Left ventricle myocardium superior (tissue), 1 donor: ENCODE data around the gene COL20A1. TPM values are rescaled to one million over a fixed set of nuclear protein-coding genes. Genes with fewer than 3 reads are reported as not detected.
A peak's percentile ranks its signal among the peaks of the same experiment; 100 is the strongest.
"Not testable (repeated sequence)": the region's sequence is repeated elsewhere in the genome, so short reads cannot be mapped to it uniquely, and the experiment has no call there.

ENCODE experiments used
- ATAC-seq: fragments of 200-7000 bp; cut with Tn5 transposase; one replicate; pipeline ENCODE4 v1.9.1; 2020; ENCODE audit warnings: mild to moderate bottlenecking, moderate library complexity
- DNase-seq: peaks from one replicate; pipeline ENCODE4 v3.0.0-alpha.2; 2020
- intact Hi-C: fragments of 100-400 bp; cut with micrococcal nuclease; formaldehyde crosslinking; loops from one replicate; pipeline ENCODE4 v1.11.0; 2022
- total RNA-seq: library from RNA; stranded (reverse); fragmentation: NEBNext Ultra II Directional; extraction: Animal tissue kit (Norgen Biotek cat#: 25700); gene quantifications from one replicate; pipeline ENCODE4 v1.2.1, GENCODE V29; 2021
- donor health status: DM: no; HTN: yes; CAD: no; lungs with severe emphysema.

COL20A1 gene
- total RNA-seq, 1 donor from 2014 or later = not detected

DNA sequence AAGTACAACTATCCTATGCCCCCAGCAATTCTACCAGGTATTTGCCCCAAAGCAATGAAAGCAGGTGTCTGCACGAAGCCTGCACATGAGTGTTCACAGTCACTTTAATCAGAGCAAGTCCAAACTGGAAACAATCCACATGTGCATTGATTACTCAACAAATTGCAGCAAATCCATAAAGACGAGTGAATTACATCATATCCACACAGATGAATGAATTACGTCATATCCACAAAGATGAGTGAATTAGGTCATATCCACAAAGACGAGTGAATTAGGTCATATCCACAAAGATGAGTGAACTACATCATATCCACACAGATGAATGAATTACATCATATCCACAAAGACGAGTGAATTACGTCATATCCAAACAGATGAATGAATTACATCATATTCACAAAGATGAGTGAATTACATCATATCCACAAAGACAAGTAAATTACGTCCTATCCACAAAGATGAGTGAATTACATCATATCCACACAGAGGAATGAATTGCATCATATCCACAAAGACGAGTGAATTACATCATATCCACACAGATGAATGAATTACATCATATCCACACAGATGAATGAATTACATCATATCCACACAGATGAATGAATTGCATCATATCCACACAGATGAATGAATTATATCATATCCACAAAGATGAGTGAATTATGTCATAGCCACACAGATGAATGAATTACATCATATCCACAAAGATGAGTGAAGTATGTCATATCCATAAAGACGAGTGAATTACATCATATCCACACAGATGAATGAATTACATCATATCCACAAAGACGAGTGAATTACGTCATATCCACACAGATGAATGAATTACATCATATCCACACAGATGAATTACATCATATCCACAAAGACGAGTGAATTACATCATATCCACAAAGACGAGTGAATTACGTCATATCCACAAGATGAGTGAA, 46.4 kb downstream of the COL20A1 start:
- not testable (repeated sequence) for ATAC-seq

DNA sequence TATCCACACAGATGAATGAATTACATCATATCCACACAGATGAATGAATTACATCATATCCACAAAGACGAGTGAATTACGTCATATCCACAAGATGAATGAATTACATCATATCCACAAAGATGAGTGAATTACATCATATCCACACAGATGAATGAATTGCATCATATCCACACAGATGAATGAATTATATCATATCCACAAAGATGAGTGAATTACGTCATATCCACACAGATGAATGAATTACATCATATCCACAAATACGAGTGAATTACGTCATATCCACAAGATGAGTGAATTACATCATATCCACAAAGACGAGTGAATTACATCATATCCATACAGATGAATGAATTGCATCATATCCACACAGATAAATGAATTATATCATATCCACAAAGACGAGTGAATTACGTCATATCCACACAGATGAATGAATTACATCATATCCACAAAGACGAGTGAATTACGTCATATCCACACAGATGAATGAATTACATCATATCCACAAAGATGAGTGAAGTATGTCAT, 47.2 kb downstream of the COL20A1 start:
- DNase-seq, ATAC-seq, intact Hi-C loops: not testable (repeated sequence)

More for the DNA sequence above, 46.4 kb downstream of the COL20A1 start:
- DNase-seq, intact Hi-C loops: not testable (repeated sequence)

DNA sequence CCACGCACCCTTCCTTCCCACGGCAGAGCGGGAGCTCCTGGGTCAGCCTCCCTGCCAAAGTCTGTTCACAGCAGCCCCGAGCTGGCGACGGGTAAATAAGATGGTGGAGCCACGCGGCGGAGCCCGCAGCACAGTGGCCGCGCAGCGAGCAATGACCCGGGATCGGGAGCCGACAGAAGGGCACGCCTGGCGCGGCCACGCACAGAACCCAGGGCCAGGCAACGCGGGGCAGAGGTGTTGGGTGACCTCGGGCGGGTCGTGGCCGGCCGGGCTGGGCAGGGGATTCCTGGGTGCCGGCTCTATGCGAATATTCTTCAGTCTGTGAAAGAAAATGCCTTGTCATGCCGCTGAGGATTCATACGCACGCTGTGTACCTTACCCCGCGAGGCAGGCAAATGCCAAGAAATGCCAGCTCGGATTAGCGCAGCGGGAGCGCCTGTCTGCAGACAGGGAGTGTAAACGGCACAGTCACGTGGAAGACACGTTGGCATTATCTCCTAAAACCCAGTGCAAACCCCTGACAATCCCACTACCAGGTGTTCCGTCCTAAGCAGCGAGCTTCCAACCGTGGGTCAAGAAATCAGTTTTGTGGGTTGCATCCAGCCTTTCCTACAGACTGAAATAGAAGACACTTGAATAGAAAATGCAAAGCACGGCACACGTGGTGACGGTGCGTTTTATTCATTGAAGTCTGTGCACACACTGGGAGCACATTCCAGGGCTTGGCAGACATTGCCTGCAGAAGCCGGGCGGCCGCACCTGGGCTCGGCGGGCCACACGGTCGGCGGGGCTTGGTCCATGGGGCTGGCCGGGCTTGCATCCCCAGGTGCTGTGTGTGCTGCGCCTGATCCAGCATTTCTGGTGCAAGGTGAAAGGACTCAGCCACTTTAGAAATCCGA, 49.8 kb downstream of the COL20A1 start:
- intact Hi-C loops = no loop called here
- DNase-seq (peak; percentile 22), ATAC-seq (no peak)

DNA sequence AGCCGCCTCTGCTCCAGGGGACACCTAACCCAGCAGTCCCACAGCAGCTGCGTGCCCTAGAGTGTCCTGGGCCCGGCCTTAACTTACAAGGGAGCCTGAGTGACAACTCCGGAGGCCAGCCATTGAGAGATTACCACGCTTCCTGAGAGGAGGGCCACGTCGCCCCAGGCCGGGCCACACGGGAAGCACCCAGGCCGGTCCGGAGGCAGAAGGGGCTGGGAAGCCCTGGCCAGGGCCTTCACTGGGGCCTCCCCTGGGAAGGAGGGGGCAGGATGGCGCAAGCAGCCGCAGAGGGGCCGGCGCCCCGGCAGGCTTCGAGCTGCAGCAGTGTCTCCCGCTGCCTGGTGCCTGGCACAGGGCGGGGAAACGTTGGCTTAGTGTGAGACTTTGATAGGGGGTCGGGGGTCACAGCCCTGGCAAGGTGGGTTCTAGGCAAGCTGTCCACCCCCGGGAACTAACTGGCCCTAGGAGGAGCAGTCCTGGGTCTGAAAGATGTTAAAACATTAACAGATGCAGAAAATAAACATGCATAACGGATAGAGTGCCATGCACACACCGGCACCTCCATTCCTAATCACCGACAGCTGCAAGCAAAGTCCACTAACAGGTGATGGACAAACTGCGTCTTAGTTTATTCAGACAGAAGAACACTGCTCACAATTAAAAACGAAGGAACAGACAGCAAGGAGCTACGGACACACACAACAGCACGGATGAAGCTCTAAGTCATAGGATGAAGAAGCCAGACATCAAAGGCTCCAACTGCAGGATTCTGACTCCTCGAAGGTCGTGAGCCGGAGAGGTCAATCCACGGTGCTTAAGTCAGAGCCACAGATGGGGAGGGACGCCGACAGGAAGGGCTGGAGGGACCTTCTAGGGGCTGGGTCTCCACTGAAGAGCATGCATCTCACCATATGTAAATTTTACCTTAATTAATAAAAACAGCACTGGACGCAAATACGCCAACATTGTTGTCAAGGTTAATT, 50.8 kb downstream of the COL20A1 start:
- intact Hi-C loops = no loop called here
- DNase-seq (peak; percentile 21), ATAC-seq (no peak)

DNA sequence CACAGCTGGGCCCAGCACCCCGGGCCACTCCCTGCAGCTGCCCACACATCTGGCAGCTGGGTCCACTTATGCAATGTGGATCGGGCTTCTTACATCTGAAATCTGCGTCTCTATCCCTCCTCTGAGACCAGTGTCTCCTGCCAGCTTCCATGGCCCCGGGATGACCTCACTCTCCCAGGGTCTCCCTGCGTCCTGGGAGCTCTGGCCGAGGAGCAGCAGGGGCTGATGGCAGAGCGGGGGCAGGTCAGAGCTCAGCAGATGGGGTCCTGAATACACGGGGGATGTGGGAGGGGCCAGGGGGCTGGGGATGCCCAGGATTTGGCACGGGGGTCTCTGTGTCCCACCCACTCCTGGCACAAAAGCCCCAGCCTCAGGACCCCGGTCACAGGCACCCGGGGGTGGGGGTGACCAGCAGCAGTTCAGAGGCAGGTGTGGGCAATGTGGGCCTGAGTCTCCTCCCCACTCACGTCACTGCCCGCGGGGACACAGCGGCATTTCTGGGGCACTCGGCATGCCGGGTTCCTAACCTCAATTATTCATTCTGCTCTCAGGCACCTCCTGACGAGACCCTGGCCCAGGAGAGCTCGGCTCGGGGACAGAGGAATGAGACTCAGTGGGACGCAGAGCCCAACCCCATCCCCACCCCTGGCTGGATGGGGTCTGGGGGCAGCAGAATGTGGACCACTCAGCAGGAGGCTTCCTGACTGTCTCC, 51.8 kb downstream of the COL20A1 start:
- intact Hi-C loops = no loop called here
- ATAC-seq (peak; percentile 91), DNase-seq (peak; percentile 75)

DNA sequence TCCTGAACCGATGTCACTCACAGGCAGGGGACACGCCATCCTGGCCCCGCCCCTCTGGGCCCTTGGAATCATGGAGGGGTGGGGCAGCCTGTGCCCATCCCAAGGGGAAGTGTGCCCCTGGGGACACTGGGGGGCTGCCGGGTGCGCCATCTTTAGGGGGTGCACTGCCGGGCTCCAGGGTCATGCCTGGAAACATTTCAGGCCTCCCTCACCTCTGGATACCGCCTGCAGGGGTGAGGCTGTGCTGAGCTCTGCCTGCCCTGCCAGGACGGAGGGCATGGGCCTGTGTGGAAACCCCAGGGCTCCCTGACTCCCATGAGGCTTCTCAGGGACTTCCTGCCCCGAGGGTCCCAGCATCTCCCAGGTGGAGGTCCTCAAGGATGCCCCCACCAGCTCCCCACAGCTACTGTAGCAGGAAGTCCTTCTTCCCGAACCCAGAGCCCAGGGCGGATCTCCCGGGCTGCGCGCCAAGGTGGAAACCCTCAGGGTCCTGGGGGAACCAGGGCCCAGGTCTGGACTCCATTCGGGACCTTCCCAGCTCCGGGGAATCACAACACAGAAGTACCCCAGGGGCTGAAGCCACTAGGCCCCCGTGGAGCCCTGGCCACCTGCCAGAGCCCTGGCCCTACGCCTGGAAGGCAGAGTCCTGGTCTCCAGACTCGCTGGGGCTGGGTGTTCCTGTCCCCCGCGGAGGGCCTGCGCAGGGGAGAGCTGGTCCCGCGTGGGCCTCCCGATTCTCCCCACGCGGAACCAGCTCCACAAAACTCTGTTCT, 52.5 kb downstream of the COL20A1 start:
- ATAC-seq (peak; percentile 49), DNase-seq (peak; percentile 82)
- intact Hi-C loops = no loop called here

DNA sequence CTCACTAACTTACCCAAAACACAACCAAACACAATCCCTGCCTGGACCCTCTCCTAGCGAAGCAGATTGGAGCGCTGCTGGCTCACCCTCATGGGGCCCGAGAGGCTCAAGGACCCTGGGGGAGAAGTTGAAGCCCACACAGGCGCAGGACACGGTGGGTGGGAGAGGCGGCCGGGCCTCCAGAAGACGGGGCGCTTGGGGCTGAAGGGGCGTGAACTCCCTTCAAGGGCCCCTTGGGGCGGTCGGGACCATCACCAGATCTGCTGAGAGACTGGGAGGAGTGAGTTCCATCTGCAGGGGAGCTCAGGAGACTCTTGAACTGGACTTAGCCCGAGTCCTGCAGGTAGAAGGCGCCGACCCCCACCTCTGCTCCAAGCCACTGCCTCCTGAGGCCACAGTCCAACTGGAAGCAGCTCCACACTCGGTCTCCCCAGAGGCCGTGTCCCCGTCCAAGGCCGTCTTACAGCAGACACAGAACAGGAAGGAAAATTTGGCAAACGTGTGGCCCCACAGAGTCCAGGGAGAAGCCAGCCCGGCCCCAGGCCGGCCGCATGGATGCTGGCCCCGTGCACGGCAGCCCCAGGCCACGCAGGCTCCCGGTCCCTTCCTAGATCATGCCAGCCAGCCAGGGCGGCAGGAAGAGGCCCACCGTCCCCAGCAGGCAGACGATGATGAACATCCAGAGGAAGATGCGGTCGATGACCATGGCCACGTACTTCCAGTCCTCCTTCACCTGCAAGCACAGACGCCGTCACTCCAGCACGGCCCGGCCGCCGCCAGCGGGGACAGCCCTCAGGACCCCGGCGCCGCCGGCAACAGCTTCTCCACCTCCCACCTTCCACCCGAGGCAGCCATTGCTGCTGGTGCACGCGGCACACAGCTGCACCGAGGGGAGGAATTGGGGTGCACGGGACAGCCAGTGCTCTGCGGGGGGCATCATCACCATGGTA, 53.4 kb downstream of the COL20A1 start:
- ATAC-seq (no peak), DNase-seq (peak; percentile 43)
- intact Hi-C loops = no loop called here

DNA sequence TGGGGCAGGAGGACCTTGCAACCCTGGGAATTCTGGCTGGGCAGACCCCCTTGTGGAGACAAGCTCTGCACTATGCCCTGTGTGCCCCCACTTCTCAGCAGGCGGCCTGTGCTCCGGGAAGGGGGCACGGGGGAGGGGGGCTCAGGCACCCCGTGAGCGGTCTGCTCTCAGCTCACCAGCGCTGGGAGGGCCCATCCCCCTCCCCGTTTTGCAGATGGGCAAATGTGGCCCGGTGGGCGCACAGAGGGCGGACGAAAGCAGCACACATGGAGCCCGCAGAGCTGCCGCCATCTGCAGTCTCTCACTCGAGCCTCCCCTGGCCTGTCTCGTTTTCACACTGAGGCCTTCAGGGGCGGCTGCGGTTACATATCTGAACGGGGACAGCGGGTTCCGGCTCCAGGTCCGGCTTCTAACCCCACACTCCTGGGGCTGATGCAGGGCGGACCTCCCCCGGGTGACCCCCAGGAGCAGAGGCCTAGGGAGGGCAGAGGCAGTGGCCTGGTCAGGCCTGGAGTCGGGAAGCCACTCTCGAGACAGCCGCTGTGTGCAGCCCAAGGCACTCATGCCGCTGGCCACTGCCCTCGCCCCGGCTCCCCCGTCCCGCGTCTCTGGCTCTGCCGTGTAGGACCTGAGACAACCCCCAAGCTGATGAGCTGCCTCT, 54.2 kb downstream of the COL20A1 start:
- DNase-seq = peak; percentile 26
- intact Hi-C loops = no loop called here
- ATAC-seq = no peak

DNA sequence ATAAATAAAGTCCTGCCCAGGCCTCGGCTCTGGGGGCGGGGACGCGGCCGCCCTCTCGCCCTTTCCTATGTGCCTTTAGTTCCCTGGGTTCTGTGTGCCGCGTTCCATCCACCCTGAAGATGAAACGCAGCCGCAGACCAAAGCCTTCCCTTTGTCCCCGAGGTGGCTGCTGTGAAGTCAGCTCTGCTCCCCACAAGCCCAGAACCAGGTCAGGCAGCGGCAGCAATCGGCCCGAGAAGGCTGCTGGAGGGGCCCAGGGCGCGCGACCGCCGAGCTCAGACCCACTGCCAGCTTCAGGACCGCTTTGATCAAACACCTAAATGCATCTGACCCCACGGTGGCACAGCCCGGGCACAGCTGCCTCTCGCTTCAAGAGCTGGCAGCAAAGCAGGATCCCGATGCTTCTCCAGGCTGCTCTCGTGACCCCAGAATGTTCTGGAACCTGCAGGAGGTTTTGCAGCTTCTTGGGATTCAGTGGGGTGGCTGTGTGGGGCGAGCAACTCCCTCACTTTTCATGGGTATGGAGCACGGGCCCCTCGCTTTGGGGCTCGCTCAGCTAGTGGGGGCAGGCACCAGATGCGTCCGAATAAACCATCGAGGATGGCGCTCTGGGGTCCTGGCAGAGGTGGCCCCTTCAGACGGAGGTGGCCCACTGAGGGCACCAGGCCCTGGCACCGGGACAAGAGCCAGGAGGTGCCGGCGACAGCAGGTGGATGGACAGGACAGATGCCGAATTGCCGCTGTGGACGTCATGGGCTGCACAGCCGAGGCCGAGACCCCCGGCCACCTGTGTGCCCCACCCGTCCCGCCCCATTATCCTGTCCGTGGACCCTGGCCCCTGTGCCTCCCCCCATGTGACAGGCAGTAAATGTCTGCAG, 55.2 kb downstream of the COL20A1 start:
- peak; percentile 27 for DNase-seq
- no peak for ATAC-seq
- intact Hi-C loops = no loop called here

DNA sequence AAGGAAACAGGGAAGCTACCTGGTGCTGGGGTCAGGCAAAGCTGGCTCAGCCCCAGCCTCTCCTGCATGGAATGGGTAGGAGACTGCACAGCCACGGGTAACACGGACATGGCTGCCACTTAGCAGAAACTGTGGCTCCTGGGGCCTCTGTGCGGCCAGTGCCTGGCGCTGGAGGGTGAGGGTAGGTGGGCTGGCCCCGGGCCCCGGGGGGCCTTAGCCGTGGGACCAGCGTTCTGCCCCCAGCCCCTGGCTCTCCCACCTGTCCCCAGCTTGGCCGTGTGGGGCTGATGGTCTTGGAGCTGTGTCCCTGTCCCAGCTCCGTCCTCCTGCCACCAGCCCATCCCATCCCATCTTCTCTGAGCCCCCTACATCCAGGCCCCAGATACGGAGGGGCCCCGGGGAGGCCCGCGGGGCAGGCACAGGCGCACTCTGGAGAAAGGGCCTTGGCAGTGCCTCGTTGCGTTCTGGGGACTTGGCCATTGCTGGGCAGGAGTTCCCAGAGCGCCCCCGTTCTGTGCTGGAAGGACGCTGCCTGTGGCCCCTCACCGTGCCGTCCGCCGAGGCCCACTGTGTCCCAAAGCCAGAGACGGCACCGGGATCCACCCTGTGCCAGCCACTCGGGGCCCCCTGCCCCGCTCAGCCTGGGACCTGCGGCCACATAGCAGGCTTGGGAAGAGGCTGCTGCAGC, 56.0 kb downstream of the COL20A1 start:
- DNase-seq (peak; percentile 19), ATAC-seq (no peak)
- intact Hi-C loops = no loop called here

DNA sequence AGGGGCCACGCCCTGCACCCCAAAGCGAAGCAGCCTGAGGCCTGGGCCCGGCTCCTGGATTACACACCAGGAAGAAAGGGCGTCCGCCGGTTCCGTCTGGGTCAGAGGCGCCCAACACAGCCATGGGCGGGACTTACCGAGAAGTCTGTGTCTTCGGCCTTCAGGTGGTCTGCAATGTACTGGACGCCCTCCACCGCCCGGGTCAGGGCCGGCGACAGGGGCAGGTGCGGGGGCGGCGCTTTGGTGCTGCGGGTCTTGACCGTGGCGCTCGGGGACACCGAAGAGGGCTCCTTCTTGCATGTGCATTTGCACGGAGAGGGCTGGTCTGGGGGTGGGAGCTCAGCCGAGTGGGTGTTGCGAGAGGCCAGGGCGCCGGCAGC, 56.5 kb downstream of the COL20A1 start:
- intact Hi-C loops = no loop called here
- DNase-seq = peak; percentile 27
- ATAC-seq = no peak

DNA sequence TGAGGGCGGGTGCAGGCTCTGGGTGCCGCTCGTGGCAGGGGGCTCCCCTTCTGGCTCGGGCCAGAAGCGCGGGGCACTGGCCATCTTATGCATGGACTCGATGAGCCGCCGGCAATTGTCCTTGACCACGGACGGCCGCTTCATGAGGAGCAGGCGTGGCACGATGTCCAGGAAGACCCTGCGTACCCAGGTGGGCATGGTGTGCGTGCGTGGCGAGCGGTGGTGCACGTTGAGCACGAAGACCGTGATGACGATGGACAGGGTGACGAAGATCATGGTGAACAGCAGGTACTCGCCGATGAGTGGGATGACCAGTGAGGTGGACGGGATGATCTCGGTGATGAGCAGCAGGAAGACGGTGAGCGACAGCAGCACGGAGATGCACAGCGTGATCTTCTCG, 57.2 kb downstream of the COL20A1 start:
- ATAC-seq = no peak
- intact Hi-C loops = no loop called here
- DNase-seq = peak; percentile 20

DNA sequence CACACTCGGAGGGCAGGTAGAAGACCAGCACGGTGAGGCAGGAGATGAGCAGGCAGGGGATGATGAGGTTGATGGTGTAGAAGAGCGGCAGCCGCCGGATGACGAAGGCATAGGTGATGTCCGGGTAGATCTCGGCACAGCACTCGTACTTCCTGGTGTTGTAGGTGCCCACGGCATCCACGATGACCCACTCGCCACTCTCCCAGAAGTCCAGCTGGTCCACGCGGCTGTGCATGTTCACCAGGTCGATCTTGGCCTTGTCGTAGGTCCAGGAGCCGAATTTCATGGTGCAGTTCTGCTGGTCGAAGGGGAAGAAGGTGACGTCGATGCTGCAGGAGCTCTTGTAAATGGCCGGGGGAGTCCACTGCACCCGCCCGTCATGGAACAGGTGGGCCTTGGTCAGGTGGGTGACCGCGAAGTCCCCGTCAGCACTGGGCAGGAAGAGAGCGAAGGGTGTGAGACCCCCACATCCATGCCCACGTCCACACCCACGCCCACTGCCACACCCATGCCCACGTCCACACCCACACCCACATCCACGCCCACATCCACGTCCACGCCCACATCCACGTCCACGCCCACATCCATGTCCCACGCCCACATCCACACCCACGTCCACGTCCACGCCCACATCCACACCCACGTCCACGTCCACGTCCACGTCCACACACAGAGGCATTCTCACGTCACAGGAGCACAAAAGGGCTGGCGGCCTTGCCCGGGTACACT, 57.8 kb downstream of the COL20A1 start:
- DNase-seq (peak; percentile 18), ATAC-seq (no peak)
- intact Hi-C loops = no loop called here

DNA sequence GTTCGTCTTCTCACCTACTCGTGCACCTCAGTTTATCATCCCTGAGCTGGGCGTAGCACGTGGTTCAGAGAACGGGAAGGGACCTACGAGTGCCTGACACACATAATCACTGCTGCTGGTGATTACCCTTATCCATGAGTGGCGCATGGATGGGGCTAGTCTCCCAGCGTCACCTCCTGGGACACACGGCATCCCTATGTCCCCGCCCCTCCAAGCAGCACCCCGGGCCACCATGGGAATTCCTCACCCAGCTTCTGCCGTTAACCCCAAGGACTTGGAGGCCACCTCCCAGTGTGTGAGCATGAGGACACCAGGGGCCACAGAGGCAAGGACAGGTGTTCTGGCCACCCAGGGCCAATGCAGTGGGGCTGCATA, 58.3 kb downstream of the COL20A1 start:
- DNase-seq (no peak), ATAC-seq (no peak)
- intact Hi-C loops = no loop called here
